GM21723 (cell line): ENCODE measurements around the gene PUSL1.

Experiments
- ATAC-seq: cut with Tn5 transposase; IDR thresholded peaks from one replicate; pipeline ENCODE4 v1.9.1; 2021; ENCODE audit warnings: mild to moderate bottlenecking, moderate library complexity; ENCODE audit not compliant: unreplicated experiment

Gene PUSL1

DNA sequence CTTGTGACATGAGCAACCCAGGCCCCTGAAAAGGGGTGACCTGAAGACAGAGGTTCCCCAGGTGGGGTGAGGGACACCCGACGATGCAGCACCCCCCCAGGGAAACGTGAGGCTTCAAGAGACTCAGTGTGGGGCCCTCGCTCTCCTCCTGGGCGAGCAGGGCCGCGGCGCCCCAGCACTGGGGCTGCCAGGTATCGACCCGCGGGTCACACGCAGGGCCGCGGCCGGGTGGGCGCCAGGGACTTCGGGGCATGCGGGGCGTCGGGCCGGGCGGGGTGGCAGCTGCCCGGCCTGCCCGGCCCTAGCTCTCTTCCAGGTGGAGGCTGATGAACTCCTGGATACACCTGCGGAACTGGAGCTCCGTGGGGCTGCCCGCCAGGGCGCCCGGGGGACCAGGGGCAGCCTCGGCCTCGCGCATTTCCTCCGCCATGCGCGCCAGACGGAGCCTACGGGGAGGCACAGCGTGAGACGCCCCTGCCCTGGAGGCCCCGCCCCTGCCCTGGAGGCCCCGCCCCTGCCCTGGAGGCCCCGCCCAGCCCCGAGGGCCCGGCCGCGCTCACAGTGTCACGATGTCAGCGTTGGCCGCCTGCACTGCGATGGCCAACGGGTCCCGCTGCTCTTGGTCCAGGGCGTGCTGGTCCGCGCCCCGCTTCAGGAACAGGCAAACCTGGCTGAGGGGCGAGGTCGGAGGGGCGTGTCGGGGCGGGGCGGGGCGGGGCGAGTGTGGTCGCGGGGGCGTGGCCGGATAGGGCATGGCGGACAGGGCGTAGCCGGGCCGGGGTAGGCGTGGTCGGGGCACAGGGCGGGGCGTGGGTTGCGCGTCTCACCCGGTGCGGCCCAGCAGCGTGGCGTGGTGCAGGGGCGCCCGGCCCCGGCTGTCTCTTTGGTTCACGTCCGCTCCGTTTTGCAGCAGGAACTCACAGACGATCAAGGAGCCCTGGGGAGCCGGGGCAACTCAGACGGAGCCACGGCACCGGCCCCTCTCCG is 14.8 kb upstream of the PUSL1 start:
- ATAC-seq, result no peak

DNA sequence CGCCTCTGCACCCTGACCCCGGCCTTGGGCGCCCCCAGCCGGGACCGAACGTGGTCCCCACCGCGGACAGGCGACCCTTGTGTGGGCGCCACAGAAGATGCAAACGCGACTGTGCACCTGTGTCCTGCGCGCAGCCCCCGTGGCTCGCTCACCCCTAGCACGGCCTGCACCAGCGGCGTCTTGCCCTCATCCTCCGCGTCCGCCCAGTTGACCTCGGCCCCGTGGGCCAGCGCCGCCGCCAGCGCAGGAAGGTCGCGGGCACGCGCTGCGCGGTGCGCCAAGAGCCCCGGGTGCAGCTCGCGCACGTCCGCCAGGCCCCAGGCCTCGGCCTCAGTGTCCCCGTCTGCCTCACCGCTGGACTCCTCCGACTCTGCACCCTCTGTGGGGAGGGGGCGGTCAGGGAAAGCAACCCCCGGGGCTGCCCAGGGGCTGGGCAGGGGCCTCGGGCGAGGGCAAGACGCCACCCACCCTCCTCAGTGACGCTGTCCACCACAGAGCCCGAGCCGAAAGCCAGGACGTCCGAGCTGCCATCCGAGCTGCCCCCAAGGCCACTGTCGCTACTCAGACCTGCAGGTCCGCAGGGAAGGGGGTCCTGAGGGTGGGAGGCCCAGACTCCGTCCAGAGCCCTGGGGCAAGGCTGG is 14.0 kb upstream of the PUSL1 start:
- no peak for ATAC-seq

DNA sequence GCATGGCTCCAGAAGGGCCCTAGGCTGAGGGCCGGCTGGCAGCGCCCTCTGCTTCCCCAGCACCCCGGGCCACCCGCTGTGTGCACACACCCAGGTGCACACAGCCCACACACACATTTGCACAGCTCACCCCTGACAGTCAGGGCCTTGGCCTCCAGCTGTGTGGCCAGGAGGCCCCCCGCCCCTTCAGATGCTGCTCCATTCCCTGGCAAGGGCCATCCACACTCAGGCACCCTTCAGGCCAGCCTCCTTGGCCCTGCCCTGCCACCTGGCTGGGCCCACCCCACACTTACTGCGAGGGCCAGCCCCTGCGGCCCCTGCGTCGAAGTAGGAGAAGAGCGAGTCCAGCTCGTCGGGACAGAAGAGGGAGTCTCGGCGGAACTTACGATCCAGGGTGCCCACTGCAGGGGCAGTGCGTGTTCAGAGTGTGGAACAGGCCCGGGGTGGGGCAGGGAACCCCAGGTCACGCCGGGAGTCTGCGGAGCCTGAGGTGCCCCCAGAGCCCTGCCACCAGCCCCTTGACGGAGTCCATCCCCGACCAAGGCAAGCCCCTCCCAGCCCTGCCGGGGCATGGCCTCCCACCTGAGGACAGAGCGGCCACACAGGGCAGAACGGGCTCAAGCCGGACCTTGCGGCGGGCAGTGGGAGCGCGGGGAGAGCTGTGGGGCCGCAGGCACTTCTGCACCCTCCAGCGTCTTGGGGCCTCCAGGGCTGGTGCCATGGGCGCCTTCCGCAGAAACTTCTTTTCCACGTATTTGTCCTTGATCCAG is 13.1 kb upstream of the PUSL1 start:
- ATAC-seq, result no peak

DNA sequence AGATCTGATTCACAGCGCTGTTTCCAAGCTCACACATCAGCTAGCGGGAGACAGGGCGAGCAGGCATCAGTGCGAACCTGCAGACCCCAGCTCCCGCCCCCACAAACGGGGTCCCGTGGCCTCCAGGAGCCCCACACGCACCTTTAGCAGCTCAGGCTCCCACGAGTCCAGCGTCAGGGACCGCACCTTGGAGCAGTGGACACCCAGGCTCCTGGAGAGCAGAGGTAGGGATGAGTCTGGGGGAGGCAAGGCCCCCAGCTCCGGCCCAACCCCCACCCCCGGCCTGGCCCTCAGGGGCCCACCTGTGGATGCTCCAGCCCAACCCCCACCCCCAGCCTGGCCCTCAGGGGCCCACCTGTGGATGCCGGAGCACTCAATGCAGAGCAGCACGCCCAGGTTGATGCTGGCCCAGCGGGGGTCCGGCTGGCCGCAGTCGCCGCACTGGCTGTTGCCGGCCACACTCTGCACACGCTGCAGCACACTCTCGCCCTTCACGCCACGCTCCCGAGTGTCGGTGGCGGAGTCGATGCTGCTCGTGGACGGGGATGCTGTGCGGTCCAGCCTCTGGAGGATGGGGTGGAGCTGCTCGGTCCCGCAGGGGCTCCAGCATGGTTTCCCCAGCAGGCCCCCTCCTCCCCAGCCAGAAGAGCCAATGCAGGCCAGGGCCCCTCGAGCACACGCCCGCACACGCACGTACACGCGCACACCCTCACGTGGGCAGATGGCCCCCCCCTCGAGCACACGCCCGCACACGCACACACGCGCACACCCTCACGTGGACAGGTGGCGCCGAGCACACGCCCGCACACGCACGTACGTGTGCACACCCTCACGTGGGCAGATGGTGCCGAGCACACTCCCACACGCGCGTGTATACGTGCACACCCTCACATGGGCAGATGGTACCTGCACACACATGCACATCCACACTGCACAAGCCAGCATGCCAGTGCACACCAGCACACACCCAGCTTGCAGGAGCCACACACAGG is 12.0 kb upstream of the PUSL1 start:
- ATAC-seq, result no peak

DNA sequence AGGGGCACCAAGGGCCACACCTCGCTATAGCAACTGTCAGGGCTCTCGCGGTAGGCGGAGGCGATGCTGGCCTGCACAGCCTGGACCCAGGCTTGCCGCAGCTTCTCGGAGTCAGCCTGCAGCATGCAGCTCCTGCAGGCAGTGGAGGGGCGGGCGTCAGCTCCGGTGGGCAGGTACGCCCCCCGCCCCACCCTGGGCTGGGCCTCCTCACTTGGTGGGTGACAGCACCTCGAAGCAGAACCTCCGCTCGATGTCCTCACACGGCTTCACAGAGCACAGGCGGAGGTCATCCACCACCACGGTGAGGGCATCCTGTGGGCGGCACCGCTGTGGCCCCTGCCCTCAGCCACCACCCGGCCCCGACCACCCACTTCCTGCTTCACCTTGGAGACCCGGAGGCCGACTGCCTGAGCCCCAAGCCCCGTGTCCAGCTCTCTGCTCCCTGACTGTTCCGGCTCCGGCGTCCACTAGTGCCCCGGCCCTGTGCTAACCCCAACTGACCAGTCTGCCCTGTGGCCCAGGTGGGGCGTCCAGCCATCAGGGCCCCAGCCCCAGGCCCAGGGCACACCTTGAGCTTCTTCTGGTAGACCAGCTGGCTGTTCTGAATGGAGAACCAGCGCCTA is 10.5 kb upstream of the PUSL1 start:
- ATAC-seq, result no peak

DNA sequence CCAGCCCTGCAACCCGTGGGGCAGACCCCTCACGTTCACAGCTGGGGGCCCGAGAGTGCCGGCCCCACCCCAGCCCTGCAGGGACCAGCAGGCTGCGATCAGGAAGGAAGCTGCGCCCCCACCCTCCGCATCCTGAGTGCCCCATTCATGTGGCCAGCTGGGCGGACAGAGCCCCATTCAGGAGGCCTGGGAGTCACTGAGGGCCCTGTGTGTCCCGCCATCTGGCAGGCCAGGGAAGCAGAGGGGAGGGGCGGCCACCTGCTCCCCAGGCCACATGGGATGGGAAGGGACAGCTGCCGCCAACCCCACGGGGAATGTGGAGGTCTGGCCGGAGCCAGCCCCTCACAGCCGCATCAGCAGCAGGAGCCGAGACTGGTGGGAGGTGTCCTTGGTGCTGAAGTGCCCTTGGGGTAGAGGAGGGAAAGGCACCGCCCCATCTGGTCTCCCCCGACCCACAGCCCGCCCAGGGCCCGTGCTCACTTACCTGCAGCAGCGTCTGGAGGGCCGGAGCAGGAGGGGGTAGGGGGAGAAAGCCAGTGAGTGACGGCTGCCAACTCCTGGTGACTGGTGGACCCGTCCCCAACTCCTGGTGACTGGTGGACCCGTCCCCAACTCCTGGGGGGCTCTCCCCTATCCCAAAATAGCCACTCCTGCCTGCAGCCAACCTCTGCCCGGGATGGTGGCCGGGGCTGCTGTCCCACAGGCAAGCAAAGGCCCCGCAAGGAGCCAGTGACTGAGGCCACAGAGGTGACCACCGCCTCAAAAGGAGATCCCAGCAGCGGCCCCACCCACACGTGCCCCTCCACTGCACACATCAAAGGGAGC is 9.3 kb upstream of the PUSL1 start:
- ATAC-seq, result no peak

DNA sequence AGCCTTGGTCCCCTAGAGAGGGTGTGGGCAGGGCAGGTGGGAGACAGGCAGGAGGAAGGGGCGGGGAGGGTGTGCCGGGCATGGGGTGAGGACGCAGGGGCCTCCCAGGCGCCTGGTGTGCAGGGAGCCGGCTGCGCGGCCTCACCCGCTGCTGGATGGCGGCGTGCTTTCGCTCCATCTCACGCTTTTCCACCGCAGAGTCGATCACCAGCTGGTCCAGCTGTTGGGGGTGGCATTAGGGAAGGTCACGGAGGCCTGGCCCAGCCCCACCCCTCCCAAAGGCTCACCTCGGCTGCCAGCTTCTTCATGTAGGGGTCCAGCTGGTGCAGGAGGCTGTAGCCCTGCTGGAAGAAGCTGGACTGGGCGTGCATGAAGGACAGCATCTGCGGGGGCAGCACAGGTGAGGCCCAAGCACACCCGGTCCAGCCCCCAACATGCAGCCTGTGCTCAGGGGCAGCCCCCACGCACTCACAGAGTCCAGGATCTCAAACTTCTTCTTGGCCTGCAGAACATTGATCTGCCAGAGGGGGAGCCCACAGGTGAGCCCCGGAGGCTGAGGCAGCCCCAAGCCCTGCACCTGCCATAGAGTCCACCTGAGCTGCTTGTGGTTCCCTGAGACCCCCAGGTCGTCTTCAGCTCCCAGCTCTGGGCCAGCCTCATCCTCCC is 8.6 kb upstream of the PUSL1 start:
- no peak for ATAC-seq

DNA sequence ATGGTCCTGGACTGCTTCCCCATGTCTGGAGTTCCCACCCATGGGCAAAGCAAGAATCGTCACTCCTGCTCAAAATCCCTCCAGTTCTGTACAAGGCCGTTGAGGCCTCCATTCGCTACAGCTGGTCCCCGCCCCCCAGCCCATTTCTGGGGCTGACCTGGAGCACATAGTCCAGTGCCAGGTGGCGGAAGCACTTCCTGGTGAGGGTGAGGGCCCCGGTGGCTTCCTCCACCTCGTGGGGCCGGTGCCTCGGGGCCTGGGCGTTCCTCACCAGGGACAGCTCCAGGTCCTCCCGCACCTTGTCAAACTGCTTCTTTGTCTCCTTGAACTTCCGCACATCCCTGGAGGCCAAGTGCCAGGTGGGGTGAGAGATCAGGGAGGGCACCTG is 8.1 kb upstream of the PUSL1 start:
- no peak for ATAC-seq

DNA sequence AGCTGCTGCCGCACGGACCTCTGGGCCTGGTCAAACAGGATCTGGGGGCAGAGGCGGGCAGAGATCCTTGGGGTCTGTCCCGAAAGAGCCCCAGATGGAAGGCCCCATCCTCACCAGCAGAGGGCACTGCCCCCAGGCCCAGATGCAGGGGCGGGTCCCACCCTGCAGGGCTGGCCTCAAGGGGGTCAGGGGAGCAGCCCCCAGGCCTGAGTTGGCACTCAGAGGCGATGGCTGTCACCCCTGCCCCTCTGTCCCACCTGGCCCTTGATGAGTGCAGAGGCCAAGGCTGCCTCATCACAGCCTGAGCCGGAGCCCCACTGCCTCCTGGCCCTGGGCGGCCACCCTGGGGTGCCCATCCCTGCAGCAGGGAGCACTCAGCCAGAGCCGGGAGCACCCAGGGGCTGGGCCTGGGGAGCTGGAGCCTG is 6.4 kb upstream of the PUSL1 start:
- ATAC-seq, result no peak

DNA sequence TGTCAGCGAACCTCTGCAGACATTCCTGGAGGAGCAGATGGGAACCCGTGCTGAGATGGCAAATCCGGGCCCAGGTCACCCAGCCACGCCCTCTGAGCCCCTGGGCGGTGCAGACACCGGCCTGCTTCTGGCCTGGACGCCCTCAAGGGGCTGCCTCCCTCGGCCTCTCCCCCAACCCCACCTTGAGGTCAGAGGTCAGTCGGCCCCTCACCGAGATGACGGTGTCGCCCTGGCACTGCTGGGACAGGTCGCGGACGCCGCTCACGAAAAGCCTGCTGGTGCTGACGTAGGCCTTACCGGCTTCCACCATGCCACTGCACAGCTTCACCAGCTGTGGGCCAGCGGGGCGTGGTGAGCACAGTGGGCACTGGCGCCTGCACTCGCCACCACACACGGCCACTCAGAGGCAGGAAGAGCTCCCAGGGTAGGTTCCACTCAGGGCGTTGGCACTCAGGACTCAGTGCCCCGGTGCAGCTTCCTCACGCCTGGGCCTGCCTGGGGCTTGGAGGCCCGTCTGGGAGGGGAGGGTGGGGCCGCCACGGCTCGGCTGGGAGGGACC is 5.4 kb upstream of the PUSL1 start:
- ATAC-seq, result no peak

DNA sequence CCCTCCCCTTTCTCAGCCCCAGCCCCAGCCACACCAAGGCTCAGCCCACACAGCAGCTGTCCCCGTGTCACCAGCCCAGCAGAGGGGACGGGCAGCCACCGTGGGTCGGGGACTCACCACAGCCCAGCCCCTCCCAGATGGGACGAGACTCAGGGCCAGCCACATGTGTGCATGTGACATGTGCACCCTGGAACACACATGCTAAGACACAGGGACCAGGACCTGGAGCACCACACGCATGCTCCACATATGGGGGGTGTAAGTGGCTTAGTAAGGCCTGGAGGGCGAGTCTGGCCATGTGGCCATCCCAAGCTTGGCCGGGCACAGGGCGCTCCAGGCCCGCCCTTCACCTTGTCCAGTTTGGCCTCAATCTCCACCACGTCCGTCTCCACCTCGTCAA is 4.7 kb upstream of the PUSL1 start:
- ATAC-seq, result no peak

DNA sequence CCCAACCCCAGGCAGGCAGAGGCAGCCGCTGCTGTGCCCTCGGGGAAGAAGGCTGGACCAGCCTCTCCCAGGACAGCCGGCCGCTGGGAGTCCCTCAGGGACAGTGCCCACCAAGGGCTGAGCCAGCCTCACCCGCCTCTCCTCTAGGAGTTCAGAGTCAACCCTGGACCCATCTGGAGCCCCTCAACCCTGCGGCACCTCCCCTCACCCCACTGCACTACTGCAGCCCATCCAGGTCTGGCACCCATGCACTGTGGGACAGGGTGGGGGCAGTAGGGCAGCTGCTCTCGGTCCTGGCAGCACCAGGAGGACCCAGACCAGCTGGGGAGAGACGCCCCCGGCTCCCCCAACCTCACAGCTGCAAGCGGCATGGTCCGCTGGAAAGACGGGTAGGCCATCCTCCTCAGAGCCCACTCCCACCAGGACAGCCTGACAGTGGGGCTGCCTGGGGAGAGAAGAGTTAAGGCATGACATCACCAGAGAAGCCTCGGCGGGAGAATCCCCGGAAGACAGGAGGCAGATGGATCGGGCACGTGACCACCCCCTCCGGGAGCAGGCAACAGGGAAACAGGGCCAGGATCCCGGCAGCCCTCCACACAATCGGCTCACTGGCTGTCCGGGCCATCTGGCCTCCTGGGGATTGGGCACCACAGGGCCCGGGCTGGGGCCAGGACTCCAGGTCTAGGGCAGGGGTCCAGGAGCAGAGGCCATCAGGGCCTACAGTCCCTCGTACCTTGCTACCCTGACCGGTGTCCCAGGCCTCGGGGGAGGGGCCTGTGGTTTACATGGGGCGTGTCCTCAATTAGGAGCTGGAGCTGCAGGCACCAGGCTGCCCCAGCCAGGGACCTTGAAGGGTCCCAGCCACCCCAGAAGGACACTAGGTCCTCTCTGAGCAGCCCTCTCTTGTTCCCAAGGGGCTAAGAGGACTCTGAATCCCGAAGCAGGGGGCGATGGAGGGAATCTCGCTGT is 3.8 kb upstream of the PUSL1 start:
- no peak for ATAC-seq

DNA sequence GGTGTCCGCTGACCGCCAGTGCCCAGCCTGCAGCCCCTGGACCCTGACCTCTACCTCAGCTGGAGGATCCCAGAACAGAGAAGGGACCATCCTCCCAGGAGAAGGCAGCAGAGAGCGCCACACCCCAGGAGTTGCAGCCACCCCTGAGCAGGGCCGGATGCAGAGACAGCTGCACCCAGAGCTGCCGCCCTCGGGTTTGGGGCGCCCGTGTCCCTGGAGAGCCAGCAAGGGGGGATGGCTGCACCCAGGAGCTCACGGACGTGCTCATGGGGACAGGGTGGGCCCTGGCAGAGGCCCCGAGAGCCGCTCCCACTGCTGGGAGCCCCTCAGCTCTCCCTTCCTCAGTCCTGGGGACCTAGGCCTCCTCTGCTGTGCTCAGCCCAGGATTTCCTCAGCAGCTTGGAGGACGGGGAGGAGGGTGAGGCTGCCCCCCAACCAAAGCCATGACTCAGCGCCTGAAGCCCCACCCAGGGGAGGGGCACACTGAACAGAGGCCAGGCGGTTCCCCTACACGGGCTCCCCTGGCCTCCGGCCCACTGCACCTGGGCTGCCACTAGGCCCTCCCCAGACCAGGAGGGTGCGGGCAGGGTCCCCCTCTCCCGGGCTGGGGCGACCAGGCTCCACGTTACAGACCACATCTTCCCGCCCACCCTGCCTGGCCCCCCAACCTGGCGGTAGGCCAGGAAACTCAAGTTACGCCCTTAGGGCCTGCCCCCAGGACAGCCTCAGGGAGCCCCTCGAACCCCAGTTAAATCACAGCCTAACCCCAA is 2.9 kb upstream of the PUSL1 start:
- ATAC-seq, result no peak

DNA sequence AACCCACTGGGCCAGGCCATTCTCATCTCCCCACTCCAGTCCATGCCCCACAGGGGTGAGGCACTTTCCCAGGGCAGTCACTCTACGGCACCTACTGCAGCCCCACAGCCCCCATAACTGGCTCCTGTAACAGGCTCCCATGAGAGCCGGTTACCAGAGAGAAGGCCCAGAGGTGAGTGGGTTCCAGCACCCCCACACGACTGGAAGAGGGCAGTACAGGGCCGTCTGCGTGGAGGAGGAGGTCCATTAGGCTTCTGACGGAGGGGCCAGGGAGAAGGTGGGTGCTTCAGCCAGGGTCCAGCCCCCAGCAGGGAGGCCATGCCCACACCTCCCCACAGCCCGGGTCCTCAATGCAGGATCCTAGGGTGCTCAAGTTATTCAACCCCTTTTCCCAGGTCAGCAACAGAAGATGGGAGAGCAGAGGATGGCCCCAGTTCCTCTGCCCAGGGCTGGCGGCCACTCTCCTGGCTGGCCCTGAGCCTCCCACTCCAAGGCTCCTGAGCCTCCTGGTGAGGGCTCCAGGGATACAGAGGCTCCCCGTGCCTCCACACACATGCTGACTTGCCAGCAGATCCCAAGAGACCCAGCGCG is 2.2 kb upstream of the PUSL1 start:
- ATAC-seq, result no peak

DNA sequence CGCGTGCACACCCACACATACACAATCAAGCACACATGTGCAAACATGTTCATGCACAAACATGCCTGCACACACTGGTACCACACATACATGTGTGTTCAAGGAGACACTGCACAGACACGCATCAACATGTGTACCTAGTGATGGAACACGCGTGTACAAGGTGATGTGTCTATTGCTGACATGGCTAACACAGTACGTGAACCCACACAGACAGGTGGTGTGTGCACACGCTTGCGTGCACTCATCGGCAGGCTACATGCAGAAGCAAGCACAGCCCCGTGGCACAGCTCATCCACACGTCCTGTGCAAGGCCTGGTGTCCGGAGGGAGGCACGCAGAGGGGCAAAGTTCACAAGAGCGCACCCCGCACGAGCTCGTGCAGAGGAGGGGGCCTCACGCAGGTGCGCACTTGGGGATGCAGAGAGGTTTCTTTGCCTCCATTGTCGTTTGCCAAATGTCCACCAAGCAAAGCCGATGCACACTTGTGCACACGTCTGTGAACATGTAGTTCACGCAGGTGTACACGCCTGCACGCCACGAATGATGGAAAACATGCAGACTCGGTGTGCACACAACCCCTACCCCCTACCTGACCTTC is 1.6 kb upstream of the PUSL1 start:
- no peak for ATAC-seq
